Esophagus squamous epithelium (tissue), 4 donors: ENCODE results near the gene FUBP1.

ENCODE experiments used
- CTCF ChIP-seq, 6 experiments: fragments of 450-650 bp in 4 of 6; fragments of 200-600 bp in 2 of 6; sonication (generic) in 2 of 6; IDR thresholded peaks; one replicate each; pipeline ENCODE4 v1.5.1; 2016 to 2019; ENCODE audit warnings: antibody characterized with exemption in 6 of 6, mild to moderate bottlenecking in 4 of 6, moderate library complexity in 4 of 6
- POLR2A ChIP-seq, 4 donors: fragments of 450-650 bp; IDR thresholded peaks; one replicate each; pipeline ENCODE4 v1.6.1; 2017; ENCODE audit warnings: antibody characterized with exemption in 4 of 4, mild to moderate bottlenecking in 4 of 4, moderate library complexity in 3 of 4

DNA sequence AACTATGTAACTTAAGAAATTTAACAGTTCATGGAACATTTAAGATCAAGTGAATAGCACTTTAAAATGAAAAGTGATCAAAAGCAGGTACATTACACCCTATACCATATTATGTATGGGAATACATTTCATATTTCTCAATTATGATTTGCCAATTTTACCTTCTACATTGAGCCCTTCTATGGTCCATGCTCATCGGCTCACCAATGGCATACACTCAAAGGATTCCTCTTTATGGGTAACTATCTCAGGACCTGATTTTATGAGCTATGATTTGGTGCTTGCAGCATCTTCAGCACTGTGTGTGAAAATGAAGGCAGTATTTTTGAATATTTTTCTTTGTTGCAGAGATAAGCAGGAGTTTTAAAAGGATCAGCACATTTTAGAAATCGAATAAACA, 33.5 kb downstream of the FUBP1 start:
- TF ChIP-seq CTCF (IDR thresholded peaks at IDR 0.05) (no peak), POLR2A (IDR thresholded peaks at IDR 0.05) (no peak)
